Stimulated activated CD8-positive, alpha-beta memory T cell treated with anti-CD3 and anti-CD28 coated beads, Interleukin-12 subunit alpha, Interleukin-12 subunit beta, amount 100 ng/mL, for 1 hour (primary cell): ENCODE results near the gene WDR54.
"Not testable (repeated sequence)": the region's sequence is repeated elsewhere in the genome, so short reads cannot be mapped to it uniquely, and the experiment has no call there.

Source experiments
- DNase-seq: peaks from one replicate; pipeline ENCODE4 v3.0.0-alpha.2; 2020; ENCODE audit warnings: low read depth

Gene WDR54

DNA sequence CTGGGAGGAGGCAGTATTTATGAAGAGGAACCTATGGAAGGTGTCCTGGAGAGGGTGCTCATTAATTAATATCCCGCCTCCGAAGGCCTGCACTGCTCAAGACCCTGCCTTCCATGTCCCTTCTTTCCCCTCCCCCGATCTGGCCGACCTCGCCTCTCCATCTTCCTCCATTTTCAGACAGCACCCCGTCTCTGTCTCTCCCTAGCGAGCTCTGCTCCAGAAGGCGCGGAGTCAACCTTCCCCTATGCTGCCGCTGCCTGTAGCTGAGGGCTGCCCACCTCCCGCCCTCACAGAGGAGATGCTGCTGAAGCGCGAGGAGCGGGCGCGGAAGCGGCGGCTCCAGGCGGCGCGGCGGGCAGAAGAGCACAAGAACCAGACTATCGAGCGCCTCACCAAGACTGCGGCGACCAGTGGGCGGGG, 35.6 kb downstream of the WDR54 start:
- DNase-seq: no peak

DNA sequence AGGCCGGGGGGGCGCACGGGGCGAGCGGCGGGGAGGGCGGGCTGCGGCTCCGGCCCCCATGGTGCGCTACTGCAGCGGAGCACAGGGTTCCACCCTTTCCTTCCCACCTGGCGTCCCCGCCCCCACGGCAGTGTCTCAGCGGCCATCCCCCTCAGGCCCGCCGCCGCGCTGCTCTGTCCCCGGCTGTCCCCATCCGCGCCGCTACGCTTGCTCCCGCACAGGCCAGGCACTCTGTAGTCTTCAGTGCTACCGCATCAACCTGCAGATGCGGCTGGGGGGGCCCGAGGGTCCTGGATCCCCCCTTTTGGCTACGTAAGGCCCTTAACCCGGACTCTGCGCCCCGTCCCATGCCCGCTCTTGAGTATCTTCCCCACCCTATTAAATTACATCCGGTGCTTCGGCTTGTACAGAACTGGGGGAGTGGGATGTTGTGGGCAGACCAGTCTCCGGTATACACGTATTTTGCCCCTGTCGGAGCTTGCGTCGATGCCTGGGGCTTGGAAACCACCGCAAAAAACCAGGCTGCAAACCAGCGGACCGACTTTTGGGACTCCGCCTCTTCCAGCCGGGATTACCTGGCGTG, 36.1 kb downstream of the WDR54 start:
- peak; percentile 69 for DNase-seq

DNA sequence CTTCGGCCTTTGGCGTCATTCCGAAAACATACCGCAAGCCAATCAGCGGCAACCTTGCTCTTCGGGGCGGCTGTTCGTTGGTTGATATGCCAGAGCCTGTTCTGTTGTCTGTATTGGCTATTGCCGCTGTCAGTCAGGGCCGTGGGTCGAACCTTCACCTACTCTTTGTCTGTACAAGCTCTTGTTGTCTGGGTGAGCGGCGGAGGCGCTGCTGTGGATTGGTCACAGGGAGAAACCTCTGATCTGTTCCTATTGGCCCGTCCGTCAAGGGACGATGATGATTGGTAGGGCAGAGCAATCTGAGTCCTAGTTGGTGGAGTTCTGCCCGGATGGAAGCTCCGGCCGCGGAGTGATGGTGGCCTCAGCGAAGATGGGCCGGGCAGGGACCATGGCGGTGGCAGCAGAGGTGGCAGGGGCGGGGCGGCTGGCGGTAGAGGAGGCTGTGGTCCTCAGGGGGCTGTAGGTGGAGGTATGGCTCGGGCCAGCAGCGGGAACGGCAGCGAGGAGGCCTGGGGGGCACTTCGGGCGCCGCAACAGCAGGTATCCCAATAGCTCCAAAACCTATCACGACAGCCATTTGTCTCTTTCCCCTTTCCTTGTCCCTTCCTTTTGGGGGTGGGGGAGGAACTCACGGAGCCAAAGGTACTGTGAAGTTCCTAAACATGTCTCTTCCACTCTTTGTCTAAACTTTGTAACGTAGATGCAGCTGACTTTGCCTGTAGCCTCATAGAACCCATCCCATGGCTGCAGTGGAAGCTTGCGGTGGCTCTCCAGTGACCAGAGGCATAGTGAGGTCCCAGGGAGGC, 36.8 kb downstream of the WDR54 start, which contains the start of gene WBP1:
Gene WBP1 (plus strand): TSS at position 307 of the 806 bp plus-strand sequence. CDS start 165 bp downstream, at position 472.
- peak; percentile 98 for DNase-seq

DNA sequence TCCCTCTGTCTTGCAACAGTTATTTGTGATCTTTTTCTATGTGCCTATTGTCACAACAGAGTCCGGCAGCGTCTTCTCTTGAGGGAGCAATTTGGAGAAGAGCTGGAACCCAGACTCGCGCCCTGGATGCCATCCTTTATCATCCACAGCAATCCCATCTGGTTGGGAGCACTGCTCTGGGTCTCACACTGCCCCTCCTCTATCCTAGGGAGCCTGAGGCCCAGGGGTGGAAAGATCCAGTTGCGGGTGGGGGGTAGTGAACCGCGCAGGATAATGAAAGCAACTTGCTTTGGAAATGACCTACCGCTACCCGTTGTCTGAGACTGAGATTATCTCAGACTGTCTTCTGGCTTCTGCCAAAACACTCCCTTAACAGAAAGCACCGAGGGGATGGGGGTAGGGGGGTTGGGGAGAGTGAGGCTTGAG, 37.4 kb downstream of the WDR54 start:
- DNase-seq: no peak

DNA sequence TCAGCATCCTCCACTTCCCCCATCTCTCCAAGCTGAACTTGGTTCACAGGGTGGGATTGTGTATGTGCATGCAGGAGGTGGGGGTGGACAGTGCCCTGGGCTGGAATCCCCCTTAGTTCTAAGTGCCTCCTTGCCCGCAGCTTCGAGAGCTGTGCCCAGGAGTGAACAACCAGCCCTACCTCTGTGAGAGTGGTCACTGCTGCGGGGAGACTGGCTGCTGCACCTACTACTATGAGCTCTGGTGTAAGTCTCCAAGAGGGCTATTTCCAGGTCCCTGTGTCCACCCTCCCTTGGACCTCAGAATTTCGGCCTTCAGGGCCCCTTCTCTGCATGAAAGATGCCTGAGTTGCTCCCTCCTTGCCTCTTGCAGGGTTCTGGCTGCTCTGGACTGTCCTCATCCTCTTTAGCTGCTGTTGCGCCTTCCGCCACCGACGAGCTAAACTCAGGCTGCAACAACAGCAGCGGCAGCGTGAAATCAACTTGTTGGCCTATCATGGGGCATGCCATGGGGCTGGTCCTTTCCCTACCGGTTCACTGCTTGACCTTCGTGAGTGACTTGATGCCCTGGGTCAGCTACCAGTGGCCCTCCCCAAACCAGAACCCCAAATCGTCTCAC, 38.1 kb downstream of the WDR54 start:
- not testable (repeated sequence) for DNase-seq

DNA sequence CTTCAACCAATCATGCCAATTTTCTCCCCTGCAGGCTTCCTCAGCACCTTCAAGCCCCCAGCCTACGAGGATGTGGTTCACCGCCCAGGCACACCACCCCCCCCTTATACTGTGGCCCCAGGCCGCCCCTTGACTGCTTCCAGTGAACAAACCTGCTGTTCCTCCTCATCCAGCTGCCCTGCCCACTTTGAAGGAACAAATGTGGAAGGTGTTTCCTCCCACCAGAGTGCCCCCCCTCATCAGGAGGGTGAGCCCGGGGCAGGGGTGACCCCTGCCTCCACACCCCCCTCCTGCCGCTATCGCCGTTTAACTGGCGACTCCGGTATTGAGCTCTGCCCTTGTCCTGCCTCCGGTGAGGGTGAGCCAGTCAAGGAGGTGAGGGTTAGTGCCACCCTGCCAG, 38.7 kb downstream of the WDR54 start:
- DNase-seq: not testable (repeated sequence)

DNA sequence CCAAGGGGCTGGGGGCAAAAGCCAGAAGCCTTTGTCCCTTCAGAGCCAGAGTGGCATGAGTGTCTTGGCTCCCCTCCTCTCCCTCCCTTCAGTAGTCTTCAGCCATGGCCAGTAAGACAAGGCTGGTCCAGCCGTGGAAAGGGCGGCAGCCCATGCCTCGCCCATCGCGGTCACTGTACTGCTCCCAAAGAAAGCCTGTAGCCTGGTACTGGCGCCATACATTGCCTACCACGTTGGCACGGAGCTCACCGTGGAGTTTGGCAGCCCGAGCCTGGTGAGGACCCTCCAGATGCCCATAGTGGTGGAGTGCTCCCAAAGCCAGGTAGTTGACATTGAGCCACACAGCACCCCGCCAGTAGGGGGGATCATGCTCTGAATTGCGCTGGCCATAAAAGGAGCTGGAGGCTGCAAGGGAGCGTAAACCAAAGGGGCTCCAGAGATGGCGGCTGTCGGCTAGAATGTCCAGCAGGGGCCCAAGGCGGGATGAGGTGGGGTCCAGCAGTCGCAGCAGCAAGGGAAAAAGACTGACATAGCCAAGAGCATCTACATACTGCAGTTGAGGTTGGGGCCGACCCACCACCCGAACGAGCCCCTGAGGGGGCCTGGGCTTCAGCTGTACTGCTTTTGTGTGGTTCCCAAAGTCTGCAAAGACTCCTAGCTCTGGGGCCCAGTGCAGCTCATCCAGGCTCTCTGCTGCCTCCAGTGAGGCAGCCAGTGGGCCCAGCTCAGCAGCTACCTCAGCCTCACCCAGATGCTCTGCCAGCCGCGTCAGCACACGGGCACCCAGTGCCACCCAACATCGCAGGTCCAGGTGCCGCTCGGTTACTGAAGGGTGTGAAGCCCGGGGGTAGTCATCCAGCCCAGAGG, 39.9 kb downstream of the WDR54 start:
- no peak for DNase-seq

DNA sequence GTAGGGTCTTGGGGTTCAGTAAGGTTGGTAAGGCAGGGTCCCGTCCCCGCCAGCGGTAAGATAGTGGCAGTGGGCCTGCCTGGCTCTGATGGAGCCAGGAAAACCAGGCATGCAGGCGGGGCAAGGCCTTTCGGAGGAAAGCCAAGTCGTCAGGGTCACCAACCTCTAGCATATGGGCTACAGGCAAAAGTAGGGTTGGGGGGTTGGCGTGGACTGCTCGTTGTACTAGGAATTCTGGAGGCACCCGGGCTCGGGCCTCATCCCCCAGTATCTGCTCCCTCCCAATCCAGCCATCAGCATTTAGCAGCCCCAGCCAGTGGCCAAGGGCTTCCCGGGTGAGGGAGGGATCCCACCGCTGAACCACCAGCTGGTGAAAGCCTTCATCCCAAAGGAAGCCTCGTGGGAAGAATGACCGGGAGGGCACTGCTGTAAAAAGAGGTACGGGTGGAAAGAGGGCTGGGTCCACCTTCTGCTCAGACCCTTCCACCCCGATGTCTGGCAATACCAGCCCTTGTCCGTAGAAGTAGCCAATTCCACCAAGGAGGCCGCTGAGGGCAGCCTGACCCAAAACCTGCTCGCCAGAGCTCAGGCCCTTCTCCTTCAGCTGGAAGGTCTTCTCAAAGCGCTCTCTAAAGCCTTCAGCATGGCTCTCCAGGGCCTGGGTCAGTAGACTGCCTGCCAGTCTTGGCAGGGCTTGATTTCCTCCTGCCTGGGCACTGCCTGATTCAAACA, 40.7 kb downstream of the WDR54 start:
- no peak for DNase-seq

DNA sequence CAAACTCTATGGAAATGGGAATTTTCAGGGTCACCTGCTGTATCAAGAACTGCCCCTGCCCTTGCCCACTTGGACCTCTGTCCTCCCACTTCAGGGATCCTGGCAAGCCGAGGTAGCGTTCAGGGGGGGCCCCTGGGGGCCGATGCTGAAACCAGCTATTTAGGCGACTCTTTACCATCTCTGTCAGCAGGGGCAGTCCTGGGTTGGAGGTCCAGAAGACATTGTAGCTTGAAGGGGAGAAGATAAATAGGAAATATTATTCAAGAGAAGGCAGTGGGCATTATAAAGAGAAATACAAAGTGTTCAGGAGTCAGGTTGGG, 41.2 kb downstream of the WDR54 start:
- DNase-seq: no peak

DNA sequence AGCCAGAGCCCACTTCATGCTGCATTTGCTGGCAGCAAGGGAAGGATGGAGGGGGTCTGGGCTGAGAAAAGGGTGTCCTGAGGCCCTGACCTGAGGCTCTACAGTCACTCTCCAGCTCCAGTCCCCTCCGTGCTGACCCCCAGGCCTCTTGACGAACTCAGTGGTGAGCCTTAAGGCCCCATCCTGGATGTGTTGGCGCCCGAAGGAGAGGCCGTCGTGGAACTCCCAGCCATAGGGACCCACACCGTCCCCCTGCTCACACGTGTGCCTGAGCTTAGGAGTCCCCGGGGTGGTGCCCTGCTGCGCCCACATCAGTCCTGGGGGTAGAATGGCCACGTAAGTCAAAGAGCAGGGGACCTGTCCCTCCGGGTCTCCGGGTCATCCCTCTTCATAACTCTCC, 42.9 kb downstream of the WDR54 start:
- DNase-seq: no peak

DNA sequence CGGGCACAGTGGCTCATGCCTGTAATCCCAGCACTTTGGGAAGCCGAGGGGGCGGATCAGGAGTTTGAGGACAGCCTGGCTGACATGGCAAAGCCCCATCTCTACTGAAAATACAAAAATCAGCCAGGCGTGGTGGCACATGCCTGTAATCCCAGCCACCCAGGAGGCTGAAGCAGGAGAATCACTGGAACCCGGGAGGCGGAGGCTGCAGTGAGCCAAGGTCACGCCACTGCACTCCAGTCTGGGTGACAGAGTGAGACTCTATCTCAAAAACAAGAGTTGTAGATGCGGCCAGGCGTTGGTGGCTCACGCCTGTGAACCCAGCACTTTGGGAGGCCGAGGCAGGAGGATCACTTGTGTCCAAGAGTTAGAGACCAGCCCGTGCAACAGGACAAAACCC, 49.2 kb downstream of the WDR54 start:
- DNase-seq: not testable (repeated sequence)

DNA sequence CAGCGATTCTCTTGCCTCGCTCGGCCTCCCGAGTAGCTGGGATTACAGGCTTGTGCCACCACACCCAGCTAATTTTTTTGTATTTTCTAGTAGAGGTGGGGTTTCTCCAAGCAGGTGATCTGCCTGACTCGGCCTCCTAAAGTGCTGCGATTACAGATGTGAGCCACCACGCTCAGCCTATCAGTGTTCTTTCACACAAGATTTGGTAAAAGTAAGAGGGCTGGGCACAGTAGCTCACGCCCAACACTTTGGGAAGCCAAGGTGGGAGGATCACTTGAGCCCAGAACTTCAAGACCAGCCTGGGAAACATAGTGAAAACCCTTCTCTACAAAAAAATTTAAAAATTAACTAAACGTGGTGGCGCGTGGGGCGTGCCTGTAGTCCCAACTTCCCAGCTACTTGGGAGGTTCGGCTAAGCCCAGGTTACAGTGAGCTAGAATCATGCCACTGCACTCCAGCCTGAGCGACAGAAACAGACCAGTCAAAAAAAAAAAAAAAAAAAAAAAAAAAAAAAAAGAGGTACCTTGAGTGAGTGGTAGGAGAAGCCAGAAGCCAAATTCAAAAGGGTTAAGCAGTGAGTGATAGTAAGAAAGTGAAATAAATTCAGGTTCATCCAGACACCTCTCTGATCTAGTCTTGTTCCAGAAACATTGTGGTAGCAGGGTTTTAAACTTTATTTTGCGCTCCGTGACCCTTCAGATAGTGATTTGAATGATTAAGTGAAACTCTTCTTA, 50.0 kb downstream of the WDR54 start:
- DNase-seq: no peak

DNA sequence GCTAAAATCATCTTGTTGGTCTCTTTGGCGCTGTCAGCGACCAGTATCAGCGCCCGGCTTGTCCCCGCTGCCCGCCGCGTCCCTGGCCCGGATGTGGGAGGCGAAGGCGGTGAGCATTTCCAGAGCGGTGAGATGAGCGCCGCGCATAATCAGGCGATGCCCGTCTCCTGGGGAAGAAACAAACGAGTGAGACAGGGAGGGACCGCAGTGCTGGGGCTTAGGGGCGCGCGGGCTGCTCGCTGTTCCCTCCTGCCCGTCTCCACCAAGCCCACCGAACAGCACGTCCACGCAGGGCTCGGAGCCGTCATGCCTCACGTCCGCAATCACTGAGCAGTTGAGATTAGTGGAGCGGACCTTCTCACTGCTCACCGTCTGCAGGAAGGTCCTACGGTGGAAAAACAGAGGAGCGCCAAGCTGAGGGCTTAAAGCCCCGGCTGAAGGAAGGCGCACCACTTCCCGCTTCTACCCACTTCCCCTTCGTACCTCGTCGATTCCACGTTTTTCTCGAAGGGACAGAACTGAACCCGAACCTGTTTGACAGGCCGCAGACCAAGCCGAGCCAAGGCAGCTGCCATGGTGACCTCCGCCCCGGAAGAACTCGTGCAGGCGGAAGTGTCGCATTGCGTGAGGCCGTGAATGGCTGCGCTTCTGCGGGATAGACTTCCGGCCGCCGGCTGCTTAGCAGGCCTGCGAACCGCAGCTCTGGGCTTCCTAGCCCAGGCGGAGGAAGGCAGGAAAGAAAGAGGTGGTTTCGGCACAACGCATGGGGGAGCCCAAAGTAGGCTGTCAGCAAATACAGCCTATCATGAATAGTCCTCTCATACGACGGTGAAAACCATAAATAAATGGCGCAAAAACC, 50.8 kb downstream of the WDR54 start, which contains the start of gene MRPL53:
Gene MRPL53 (minus strand): TSS at position 595 of the 859 bp plus-strand sequence. CDS start 20 bp downstream, at position 575.
- peak; percentile 96 for DNase-seq

DNA sequence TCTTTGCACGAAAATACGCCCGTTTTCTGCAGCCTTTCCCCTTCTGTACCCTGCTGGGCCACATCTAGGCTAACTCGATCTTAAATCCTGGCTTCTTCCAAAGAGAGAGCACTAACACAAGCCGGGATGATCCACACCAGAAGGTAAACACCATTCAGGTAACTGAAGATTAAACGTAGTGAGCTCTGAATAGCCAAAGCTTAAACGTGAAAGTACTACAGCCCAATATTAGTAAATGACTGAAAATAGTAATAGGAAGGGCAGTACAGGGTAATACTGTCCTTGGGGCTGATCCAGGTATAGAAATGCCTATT, 51.4 kb downstream of the WDR54 start:
- no peak for DNase-seq

DNA sequence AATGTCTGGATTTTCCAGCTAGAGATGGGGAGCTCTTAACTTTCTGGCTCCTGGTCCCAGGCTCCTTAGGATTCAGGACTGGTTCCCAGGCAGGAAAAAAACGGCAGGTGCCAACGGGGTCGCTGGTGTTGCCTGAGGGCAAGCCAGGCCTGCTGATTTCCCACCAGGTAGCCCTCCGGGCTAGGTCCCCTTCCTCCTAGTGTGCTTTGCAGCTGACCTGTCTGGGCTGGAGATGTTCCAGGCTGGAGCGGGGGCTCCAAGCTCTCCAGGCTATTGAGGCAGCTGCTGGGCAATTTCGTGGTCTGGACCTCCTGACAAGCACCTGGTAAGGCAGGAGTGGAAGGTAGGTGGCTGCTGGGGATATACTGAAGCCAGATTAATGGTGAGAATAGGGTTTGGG, 53.0 kb downstream of the WDR54 start:
- DNase-seq: no peak

DNA sequence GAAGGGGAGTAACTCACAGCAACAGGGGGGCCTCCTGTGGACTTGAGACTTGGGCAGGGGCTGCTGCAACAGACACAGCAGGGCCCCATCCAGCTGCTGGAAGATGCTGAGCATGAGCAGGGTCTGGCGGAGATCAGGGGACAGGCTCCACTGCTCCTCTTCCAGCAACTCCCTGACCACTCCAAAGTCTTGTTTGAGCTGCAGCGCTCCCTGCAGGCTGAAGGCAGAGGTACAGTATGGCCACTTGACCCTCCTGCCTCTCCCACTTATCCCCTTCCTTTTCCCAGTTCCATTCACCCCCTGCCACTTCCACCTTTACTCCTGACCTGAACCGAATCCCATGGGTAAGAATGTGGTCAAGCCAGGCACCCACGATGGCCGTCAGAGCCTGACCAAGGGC, 53.4 kb downstream of the WDR54 start:
- no peak for DNase-seq
